ENCODE measurements around the gene TMPRSS6. TPM values are rescaled to one million over a fixed set of nuclear protein-coding genes. Genes with fewer than 3 reads are reported as not detected.

TMPRSS6 gene
- total RNA-seq, 1 experiment from 2014 or later: 0.39 TPM

DNA sequence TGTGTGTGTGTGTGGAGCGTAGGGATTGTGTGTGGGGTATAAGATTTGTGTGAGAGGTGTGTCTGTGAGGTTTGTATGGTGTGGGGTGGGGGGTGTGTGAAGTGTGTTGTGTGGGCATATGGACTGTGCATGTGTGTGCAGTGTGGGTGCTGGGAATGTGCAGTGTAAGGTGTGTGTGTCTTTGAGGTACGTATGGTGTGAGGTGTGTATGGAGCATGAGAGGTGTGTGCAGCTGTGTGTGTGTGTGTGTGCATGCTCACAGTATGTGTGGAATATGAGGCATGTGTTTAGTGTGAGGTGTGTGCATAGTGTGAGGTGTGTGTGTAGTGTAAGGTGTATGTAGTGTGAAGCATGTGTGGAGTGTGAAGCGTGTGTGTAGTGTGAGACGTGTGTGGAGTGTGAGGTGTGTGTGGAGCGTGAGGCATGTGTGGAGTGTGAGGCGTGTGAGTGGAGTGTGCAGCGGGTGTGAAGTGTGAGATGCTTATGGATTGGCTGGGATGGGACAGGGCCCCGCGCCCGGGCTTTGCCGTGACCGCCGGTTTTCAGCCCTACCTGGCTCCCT is 1.7 kb upstream of the TMPRSS6 start:
- no TSS peak for BruUV-seq (replicated peaks)
- ChIA-PET RAD21 (ENCODE audit: low non-redundant PET in 1 of 2, low total read pairs in 2 of 2, uncharacterized antibody in 2 of 2, unreplicated experiment in 2 of 2) (no interaction called here), POLR2A (no interaction called here), CTCF (no interaction called here)
- Histone ChIP-seq H3K4me1 (ENCODE audit: control insufficient read depth in 1 of 2, insufficient read depth in 2 of 2, low read length in 2 of 2) (no peaks in the 10 kb centered on the region; a peak in 1 of 4 replicates), H3K9me3 (ENCODE audit: control insufficient read depth in 1 of 2, insufficient read depth in 1 of 2, low read depth in 1 of 2, low read length in 2 of 2) (no peaks in the 10 kb centered on the region), H2AFZ (ENCODE audit: low read depth, low read length, poor library complexity, severe bottlenecking) (no peak overlapping the region), H3K36me3 (ENCODE audit: control insufficient read depth in 1 of 2, insufficient read depth in 2 of 2, low read length in 2 of 2) (no peaks in the 10 kb centered on the region), H3K4me3 (replicated peaks in 1 of 2; ENCODE audit: low read depth in 1 of 2, low read length in 2 of 2) (no peak overlapping the region), H3K9me2 (ENCODE audit: insufficient read depth) (no peaks in the 10 kb centered on the region), H3K9ac (ENCODE audit: low read length) (no peak overlapping the region), H3K27ac (ENCODE audit: low read depth, low read length) (no peak overlapping the region), H3K4me2 (ENCODE audit: low read length) (no peak overlapping the region), H4K20me1 (ENCODE audit: insufficient read depth) (no peaks in the 10 kb centered on the region), H3K27me3 (ENCODE audit: insufficient read depth, low read length) (no peaks in the 10 kb centered on the region), H3K79me2 (ENCODE audit: insufficient read depth, low read length) (no peaks in the 10 kb centered on the region)
- intact Hi-C loops (cut with micrococcal nuclease): no loop called here
- no peak for ATAC-seq
- no peak for TF ChIP-seq ATF3 (IDR thresholded peaks at IDR 0.05)
- TF ChIP-seq FOSL1 (IDR thresholded peaks at IDR 0.05; ENCODE audit: low read depth): no peak
- no peak for TF ChIP-seq JUND (IDR thresholded peaks at IDR 0.05)
- no peak for DNase-seq (ENCODE audit: low read depth, low spot score)

DNA sequence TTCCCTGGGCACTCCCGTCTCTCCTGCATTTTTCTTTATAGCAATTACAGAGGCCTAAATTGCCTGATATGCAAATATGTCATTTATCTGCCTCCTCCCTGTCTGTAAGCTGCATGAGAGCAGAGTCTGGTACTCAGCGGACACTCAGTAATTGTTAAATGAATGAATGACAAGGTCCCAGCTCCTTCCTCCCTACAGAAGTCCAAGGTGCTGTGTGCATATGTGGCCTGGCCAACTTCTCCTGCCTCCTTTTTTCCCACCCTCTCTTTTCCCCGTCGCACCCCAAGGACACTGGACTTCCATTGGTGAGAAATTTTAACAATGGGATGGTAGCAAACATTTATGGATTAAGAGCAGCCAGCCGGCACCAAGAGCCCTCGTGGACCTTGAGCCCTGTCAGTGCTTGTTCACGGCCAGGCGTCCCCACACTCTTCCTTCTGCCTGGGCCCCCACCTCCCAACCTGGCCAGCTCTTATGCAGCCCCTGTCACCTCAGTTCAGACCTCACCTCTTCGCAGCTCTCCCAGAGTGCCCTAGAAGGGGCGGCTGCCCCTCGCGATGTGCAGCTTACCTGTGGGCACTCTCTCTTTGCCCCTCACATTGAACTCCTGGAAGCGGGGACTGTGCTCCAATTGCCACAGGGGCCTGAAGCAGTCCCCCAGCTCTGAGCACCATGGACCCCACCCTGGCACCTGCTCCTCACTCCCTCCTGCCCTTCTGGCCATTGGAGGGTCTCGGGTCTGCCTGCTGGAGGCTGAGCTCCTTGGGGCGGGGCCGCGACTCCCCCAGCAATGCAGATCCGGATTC is 1.5 kb downstream of the TMPRSS6 start:
- Histone ChIP-seq H2AFZ (ENCODE audit: low read depth, low read length, poor library complexity, severe bottlenecking) (no peak overlapping the region), H3K4me2 (ENCODE audit: low read length) (no peak overlapping the region), H3K4me1 (ENCODE audit: control insufficient read depth in 1 of 2, insufficient read depth in 2 of 2, low read length in 2 of 2) (no peaks in the 10 kb centered on the region; a peak in 1 of 4 replicates), H3K27me3 (ENCODE audit: insufficient read depth, low read length) (no peaks in the 10 kb centered on the region), H4K20me1 (ENCODE audit: insufficient read depth) (no peaks in the 10 kb centered on the region), H3K9ac (ENCODE audit: low read length) (no peak overlapping the region), H3K9me2 (ENCODE audit: insufficient read depth) (no peaks in the 10 kb centered on the region), H3K27ac (ENCODE audit: low read depth, low read length) (no peak overlapping the region), H3K36me3 (ENCODE audit: control insufficient read depth in 1 of 2, insufficient read depth in 2 of 2, low read length in 2 of 2) (no peaks in the 10 kb centered on the region), H3K79me2 (ENCODE audit: insufficient read depth, low read length) (no peaks in the 10 kb centered on the region), H3K4me3 (replicated peaks in 1 of 2; ENCODE audit: low read depth in 1 of 2, low read length in 2 of 2) (no peak overlapping the region), H3K9me3 (ENCODE audit: control insufficient read depth in 1 of 2, insufficient read depth in 1 of 2, low read depth in 1 of 2, low read length in 2 of 2) (no peaks in the 10 kb centered on the region)
- intact Hi-C loops (cut with micrococcal nuclease): no loop called here
- ChIA-PET POLR2A (no interaction called here), RAD21 (ENCODE audit: low non-redundant PET in 1 of 2, low total read pairs in 2 of 2, uncharacterized antibody in 2 of 2, unreplicated experiment in 2 of 2) (no interaction called here), CTCF (no interaction called here)
- TF ChIP-seq FOSL1 (IDR thresholded peaks at IDR 0.05; ENCODE audit: low read depth) (no peak), POLR2AphosphoS5 (IDR thresholded peaks at IDR 0.05; ENCODE audit: low read depth, low read length) (no peak), ELF1 (IDR thresholded peaks at IDR 0.05; ENCODE audit: borderline replicate concordance, low read depth) (no peak), YY1 (IDR thresholded peaks at IDR 0.05; ENCODE audit: extremely low read depth, insufficient replicate concordance, low read depth, low read length) (no peak), SRF (IDR thresholded peaks at IDR 0.05; ENCODE audit: low read depth) (no peak), ZNF274 (IDR thresholded peaks at IDR 0.05; ENCODE audit: low read depth, low read length) (no peak), REST (IDR thresholded peaks at IDR 0.05; ENCODE audit: low read depth) (no peak), JUND (IDR thresholded peaks at IDR 0.05) (no peak), EZH2phosphoT487 (IDR thresholded peaks at IDR 0.05; ENCODE audit: borderline replicate concordance) (no peak), RAD21 (IDR thresholded peaks at IDR 0.05; ENCODE audit: low read depth) (no peak), EZH2 (IDR thresholded peaks at IDR 0.05) (no peak), CBX3 (IDR thresholded peaks at IDR 0.05; ENCODE audit: low read depth) (no peak)
- TF ChIP-seq, protein P1, sequence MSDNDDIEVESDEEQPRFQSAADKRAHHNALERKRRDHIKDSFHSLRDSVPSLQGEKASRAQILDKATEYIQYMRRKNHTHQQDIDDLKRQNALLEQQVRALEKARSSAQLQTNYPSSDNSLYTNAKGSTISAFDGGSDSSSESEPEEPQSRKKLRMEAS (IDR thresholded peaks at IDR 0.05): no peak
- DNase-seq (ENCODE audit: low read depth, low spot score) (no peak), ATAC-seq (no peak)
- no TSS peak for BruUV-seq (replicated peaks)

Measured in HCT116 (cell line).